Keratinocyte (primary cell): ENCODE data around the gene RPL28. TPM values are rescaled to one million over a fixed set of nuclear protein-coding genes. Genes with fewer than 3 reads are reported as not detected.
A peak's percentile ranks its signal among the peaks of the same experiment; 100 is the strongest.

Experiments
- DNase-seq: peaks from one replicate; pipeline ENCODE4 v3.0.0-alpha.2; 2011; ENCODE audit warnings: low read depth, missing footprints, low spot score
- FAIRE-seq: peaks from 2 replicates; lab custom pipeline; 2011; peaks lifted over from hg19 to GRCh38; lab: Jason Lieb, UNC
- H2AFZ ChIP-seq: 2 replicates; pipeline ENCODE4 v1.6.0; 2012; ENCODE audit warnings: low read length, control low read depth, inconsistent platforms; ENCODE audit not compliant: control insufficient read depth
- H3K27ac ChIP-seq: 2 replicates; pipeline ENCODE4 v1.5.1; 2011; ENCODE audit warnings: low read length; ENCODE audit not compliant: control insufficient read depth, insufficient read depth
- H3K27me3 ChIP-seq: 3 replicates; pipeline ENCODE4 v1.6.0; 2011; ENCODE audit warnings: low read length; ENCODE audit not compliant: control insufficient read depth, insufficient read depth; ENCODE audit errors: extremely low read depth
- H3K36me3 ChIP-seq, 2 experiments: 2 replicates in 1 of 2; 3 replicates in 1 of 2; pipeline ENCODE4 v1.5.1; 2011; ENCODE audit warnings: low read length in 2 of 2, mild to moderate bottlenecking in 1 of 2; ENCODE audit not compliant: control insufficient read depth in 2 of 2, insufficient read depth in 2 of 2; ENCODE audit errors: extremely low read depth in 1 of 2
- H3K4me1 ChIP-seq: 3 replicates; pipeline ENCODE4 v1.5.1; 2011; ENCODE audit warnings: low read length; ENCODE audit not compliant: control insufficient read depth, insufficient read depth; ENCODE audit errors: extremely low read depth
- H3K4me2 ChIP-seq: 3 replicates; pipeline ENCODE4 v1.6.0; 2011; ENCODE audit warnings: low read depth, low read length; ENCODE audit not compliant: control insufficient read depth, insufficient read depth; ENCODE audit errors: extremely low read depth
- H3K4me3 ChIP-seq, 3 experiments: fragments of 200-600 bp in 1 of 3; sonication (generic) in 1 of 3; 2 replicates in 2 of 3; 3 replicates in 1 of 3; pipeline ENCODE4 v1.5.1; 2011 to 2016; ENCODE audit warnings: low read length in 3 of 3, mild to moderate bottlenecking in 3 of 3, control low read depth in 2 of 3, inconsistent platforms in 1 of 3, low read depth in 1 of 3, mixed read lengths in 1 of 3, mixed run types in 1 of 3, moderate library complexity in 1 of 3; ENCODE audit not compliant: control insufficient read depth in 2 of 3, insufficient read depth in 2 of 3; ENCODE audit errors: extremely low read depth in 1 of 3
- H3K79me2 ChIP-seq: 2 replicates; pipeline ENCODE4 v1.6.0; 2012; ENCODE audit warnings: low read length; ENCODE audit not compliant: control insufficient read depth, insufficient read depth
- H3K9ac ChIP-seq: 3 replicates; pipeline ENCODE4 v1.6.0; 2011; ENCODE audit warnings: low read length; ENCODE audit not compliant: control insufficient read depth, insufficient read depth; ENCODE audit errors: extremely low read depth
- H3K9me1 ChIP-seq: 3 replicates; pipeline ENCODE4 v1.6.0; 2011; ENCODE audit warnings: low read length; ENCODE audit not compliant: control insufficient read depth, insufficient read depth; ENCODE audit errors: extremely low read depth
- H3K9me3 ChIP-seq: 2 replicates; pipeline ENCODE4 v1.5.1; 2012; ENCODE audit warnings: low read depth, low read length; ENCODE audit not compliant: control insufficient read depth
- H4K20me1 ChIP-seq: 3 replicates; pipeline ENCODE4 v1.6.0; 2011; ENCODE audit warnings: low read length; ENCODE audit not compliant: control insufficient read depth, insufficient read depth; ENCODE audit errors: extremely low read depth
- CTCF ChIP-seq, 3 experiments: IDR thresholded peaks in 1 of 3; conservative IDR thresholded peaks in 1 of 3; optimal IDR thresholded peaks in 1 of 3; 2 replicates in 2 of 3; 3 replicates in 1 of 3; pipeline versions ENCODE3 to v1.5.1; 2011; ENCODE audit warnings: low read length in 3 of 3, mild to moderate bottlenecking in 3 of 3, moderate library complexity in 2 of 3, control low read depth in 1 of 3, inconsistent platforms in 1 of 3; ENCODE audit not compliant: insufficient read depth in 2 of 3; ENCODE audit errors: extremely low read depth in 1 of 3
- EZH2 ChIP-seq: IDR thresholded peaks from one replicate; pipeline ENCODE4 v1.6.1; 2012; ENCODE audit warnings: inconsistent platforms, mild to moderate bottlenecking, low read length, moderate library complexity
- dilution Hi-C: fragments of 300-500 bp; cut with MboI; formaldehyde crosslinking; loops from one replicate; pipeline ENCODE4 v1.7.0; 2020; ENCODE audit warnings: low sequenced_read_pairs; ENCODE audit not compliant: extremely low pct_ligation_motif_present
- polyA plus RNA-seq, 5 experiments: library from polyadenylated mRNA; depleted of rRNA in 3 of 5; stranded (reverse) in 3 of 5; stranded (forward) in 1 of 5; unstranded in 1 of 5; fragments of >200 nt; gene quantifications; 1 replicate in 1 of 5; 2 replicates in 3 of 5; 3 replicates in 1 of 5; pipeline versions ENCODE4 v1.2.1 to v1.2.3, GENCODE V29; 2011 to 2012; ENCODE audit warnings: missing spikeins in 2 of 5, low read depth in 1 of 5, low replicate concordance in 1 of 5

The RPL28 gene
- polyA plus RNA-seq, 1 donor (not counting 4 experiments of a cell fraction or from before 2014, with no cell fraction given) = 282 TPM

- H3K27me3 ChIP-seq = peaks cover 42% of the 10 kb centered on the region
- no peaks in the 10 kb centered on the region for H3K36me3 ChIP-seq
- no peak overlapping the region for H3K4me3 ChIP-seq
- no peak overlapping the region for H2AFZ ChIP-seq
- no peak overlapping the region for H3K27ac ChIP-seq
- FAIRE-seq (no peak), DNase-seq (no peak)
- no peaks in the 10 kb centered on the region for H3K79me2 ChIP-seq
- no peak overlapping the region for H3K4me2 ChIP-seq
- H4K20me1 ChIP-seq = peaks cover 8% of the 10 kb centered on the region
- TF ChIP-seq EZH2 (no peak), CTCF (optimal IDR thresholded peaks at IDR 0.05 in 1 of 3, IDR thresholded peaks at IDR 0.05 in 1 of 3, conservative IDR thresholded peaks at IDR 0.05 in 1 of 3; ENCODE audit: extremely low read depth in 1 of 3, insufficient read depth in 2 of 3, low read length in 3 of 3) (no peak)
- H3K4me1 ChIP-seq = peaks cover 26% of the 10 kb centered on the region
- dilution Hi-C loops = no loop called here
- H3K9me1 ChIP-seq = no peaks in the 10 kb centered on the region
- H3K9ac ChIP-seq = no peak overlapping the region
- no peaks in the 10 kb centered on the region for H3K9me3 ChIP-seq
Observed at GRCh38 chr19:55449469-55449868, 63.7 kb downstream of the RPL28 start.

- no peak overlapping the region for H3K9ac ChIP-seq
- dilution Hi-C loops = no loop called here
Observed at GRCh38 chr19:55451163-55451964, 65.6 kb downstream of the RPL28 start.

More at GRCh38 chr19:55451163-55451964, 65.6 kb downstream of the RPL28 start:
- H3K4me3 ChIP-seq = no peak overlapping the region
- no peaks in the 10 kb centered on the region for H3K79me2 ChIP-seq
- no peak overlapping the region for H3K27ac ChIP-seq
- peaks cover 0 to 3% of the 10 kb centered on the region in 2 experiments for H3K36me3 ChIP-seq
- H3K27me3 ChIP-seq = peaks cover 34% of the 10 kb centered on the region
- FAIRE-seq = no peak
- no peak overlapping the region for H2AFZ ChIP-seq
- H3K9me1 ChIP-seq = no peaks in the 10 kb centered on the region
- H3K4me1 ChIP-seq = peaks cover 20% of the 10 kb centered on the region
- no peaks in the 10 kb centered on the region for H3K9me3 ChIP-seq
- H4K20me1 ChIP-seq = peaks cover 8% of the 10 kb centered on the region
- TF ChIP-seq CTCF (optimal IDR thresholded peaks at IDR 0.05 in 1 of 3, IDR thresholded peaks at IDR 0.05 in 1 of 3, conservative IDR thresholded peaks at IDR 0.05 in 1 of 3; ENCODE audit: extremely low read depth in 1 of 3, insufficient read depth in 2 of 3, low read length in 3 of 3) (no peak), EZH2 (peak; percentile 89)
- no peak for DNase-seq
- H3K4me2 ChIP-seq = peak overlapping the region; percentile 27
